Tibial artery (tissue), 4 donors: ENCODE data around the gene SORCS2.
A peak's percentile ranks its signal among the peaks of the same experiment; 100 is the strongest.

ENCODE experiments used
- DNase-seq, 2 donors: peaks; one replicate each; pipeline ENCODE4 v3.0.0-alpha.2; 2019
- H3K27ac ChIP-seq, 2 donors: fragments of 200-600 bp; sonication (generic) in 1 of 2; 1 replicate in 1 of 2; 2 replicates in 1 of 2; pipeline ENCODE4 v1.5.1; 2018 to 2019; ENCODE audit warnings: mild to moderate bottlenecking in 1 of 2
- H3K27me3 ChIP-seq, 2 donors: fragments of 200-600 bp; sonication (generic) in 1 of 2; one replicate each; pipeline versions ENCODE4 v1.5.1 to v1.6.0; 2016 to 2019
- H3K36me3 ChIP-seq, 3 donors: fragments of 200-600 bp; sonication (generic) in 2 of 3; one replicate each; pipeline ENCODE4 v1.5.1; 2016 to 2019; ENCODE audit warnings: mild to moderate bottlenecking in 2 of 3
- H3K4me1 ChIP-seq, 4 donors: fragments of 200-600 bp; sonication (generic) in 2 of 4; 1 replicate in 3 of 4; 2 replicates in 1 of 4; pipeline ENCODE4 v1.5.1; 2016 to 2019
- H3K4me3 ChIP-seq, 2 donors: fragments of 200-600 bp; sonication (generic) in 1 of 2; 1 replicate in 1 of 2; 2 replicates in 1 of 2; pipeline ENCODE4 v1.5.1; 2018 to 2019; ENCODE audit warnings: mild to moderate bottlenecking in 2 of 2
- H3K9me3 ChIP-seq, 3 donors: fragments of 200-600 bp; sonication (generic) in 1 of 3; one replicate each; pipeline ENCODE4 v1.5.1; 2016 to 2019
- intact Hi-C: fragments of 100-400 bp; cut with DNase I; formaldehyde crosslinking; loops from one replicate; pipeline ENCODE4 v1.15.0; 2023; ENCODE audit warnings: low total_unique reads
- TF ChIP-seq, protein P1 (sequence below), 2 experiments: fragments of 200-600 bp in 1 of 2; fragments of 450-650 bp in 1 of 2; IDR thresholded peaks; one replicate each; pipeline ENCODE4 v1.5.1; 2017 to 2019; ENCODE audit warnings: antibody characterized with exemption in 2 of 2, mild to moderate bottlenecking in 1 of 2, moderate library complexity in 1 of 2

Gene SORCS2

DNA sequence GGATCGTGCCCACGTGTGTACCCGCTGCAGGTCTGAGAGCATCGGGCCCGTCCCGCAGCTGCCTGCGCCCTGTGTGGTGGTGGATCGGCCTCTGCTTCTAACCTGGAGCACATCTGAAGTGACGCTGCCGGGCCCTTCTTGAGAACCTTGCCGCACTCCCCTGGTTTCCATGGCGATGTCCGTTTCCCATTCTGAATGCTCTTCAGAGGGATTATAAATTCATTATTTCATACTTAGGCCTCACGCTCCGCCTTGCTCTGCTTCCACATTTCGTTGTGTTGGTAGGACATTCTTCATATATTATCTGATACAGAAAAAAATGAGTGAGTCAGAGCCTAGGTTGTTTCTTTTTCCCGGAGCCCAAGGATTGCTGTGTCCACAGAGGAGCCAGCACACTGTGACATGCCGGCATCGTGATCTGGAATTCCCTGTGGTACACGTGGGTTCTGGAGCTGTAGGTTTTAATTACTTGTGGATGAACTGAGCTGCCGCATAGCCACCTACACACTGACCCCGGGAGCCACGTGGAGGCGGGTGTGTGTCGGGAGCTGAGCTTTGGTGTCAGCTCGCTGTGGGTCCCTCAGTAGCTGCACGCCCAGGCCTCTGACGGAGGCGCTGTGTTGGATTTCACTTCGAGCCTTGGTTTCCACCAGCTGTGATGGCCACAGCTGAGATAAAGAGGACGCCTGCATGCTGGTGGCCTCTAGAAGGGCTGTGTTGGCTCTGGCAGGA, 179.0 kb downstream of the SORCS2 start:
- no peaks in the 10 kb centered on the region for H3K36me3 ChIP-seq
- no peaks in the 10 kb centered on the region for H3K9me3 ChIP-seq
- H3K27me3 ChIP-seq, result peaks cover 0 to 41% of the 10 kb centered on the region in 2 donors
- TF ChIP-seq, protein P1, sequence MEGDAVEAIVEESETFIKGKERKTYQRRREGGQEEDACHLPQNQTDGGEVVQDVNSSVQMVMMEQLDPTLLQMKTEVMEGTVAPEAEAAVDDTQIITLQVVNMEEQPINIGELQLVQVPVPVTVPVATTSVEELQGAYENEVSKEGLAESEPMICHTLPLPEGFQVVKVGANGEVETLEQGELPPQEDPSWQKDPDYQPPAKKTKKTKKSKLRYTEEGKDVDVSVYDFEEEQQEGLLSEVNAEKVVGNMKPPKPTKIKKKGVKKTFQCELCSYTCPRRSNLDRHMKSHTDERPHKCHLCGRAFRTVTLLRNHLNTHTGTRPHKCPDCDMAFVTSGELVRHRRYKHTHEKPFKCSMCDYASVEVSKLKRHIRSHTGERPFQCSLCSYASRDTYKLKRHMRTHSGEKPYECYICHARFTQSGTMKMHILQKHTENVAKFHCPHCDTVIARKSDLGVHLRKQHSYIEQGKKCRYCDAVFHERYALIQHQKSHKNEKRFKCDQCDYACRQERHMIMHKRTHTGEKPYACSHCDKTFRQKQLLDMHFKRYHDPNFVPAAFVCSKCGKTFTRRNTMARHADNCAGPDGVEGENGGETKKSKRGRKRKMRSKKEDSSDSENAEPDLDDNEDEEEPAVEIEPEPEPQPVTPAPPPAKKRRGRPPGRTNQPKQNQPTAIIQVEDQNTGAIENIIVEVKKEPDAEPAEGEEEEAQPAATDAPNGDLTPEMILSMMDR (IDR thresholded peaks at IDR 0.05), result no peak
- intact Hi-C loops, result no loop called here
- peaks cover 0 to 15% (median 12%) of the 10 kb centered on the region in 4 donors for H3K4me1 ChIP-seq
- no peak overlapping the region for H3K27ac ChIP-seq
- no peak overlapping the region for H3K4me3 ChIP-seq
- DNase-seq, result no peak

- H3K36me3 ChIP-seq, result no peaks in the 10 kb centered on the region
- H3K4me3 ChIP-seq, result no peak overlapping the region
- no peaks in the 10 kb centered on the region for H3K9me3 ChIP-seq
- H3K27me3 ChIP-seq, result peaks cover 0 to 28% of the 10 kb centered on the region in 2 donors
- intact Hi-C loops, result no loop called here
- DNase-seq, result no peak
- TF ChIP-seq, protein P1 (IDR thresholded peaks at IDR 0.05), result no peak
- peaks cover 0 to 11% (median 10%) of the 10 kb centered on the region in 4 donors for H3K4me1 ChIP-seq
- no peak overlapping the region for H3K27ac ChIP-seq
Observed at GRCh38 chr4:7372673-7373072, 180.3 kb downstream of the SORCS2 start.

GRCh38 chr4:7374571-7374970, 182.2 kb downstream of the SORCS2 start:
- no peaks in the 10 kb centered on the region for H3K36me3 ChIP-seq
- H3K27ac ChIP-seq, result no peak overlapping the region
- DNase-seq, result no peak
- H3K9me3 ChIP-seq, result no peaks in the 10 kb centered on the region
- TF ChIP-seq, protein P1 (IDR thresholded peaks at IDR 0.05), result no peak
- peaks cover 0 to 4% (median 0%) of the 10 kb centered on the region in 4 donors for H3K4me1 ChIP-seq
- intact Hi-C loops, result no loop called here
- H3K4me3 ChIP-seq, result no peak overlapping the region
- H3K27me3 ChIP-seq, result peaks cover 0 to 15% of the 10 kb centered on the region in 2 donors

- Histone ChIP-seq H3K27ac (no peak overlapping the region), H3K36me3 (no peaks in the 10 kb centered on the region), H3K27me3 (peaks cover 0 to 8% of the 10 kb centered on the region in 2 donors), H3K4me1 (peaks cover 0 to 4% (median 0%) of the 10 kb centered on the region in 4 donors), H3K9me3 (no peaks in the 10 kb centered on the region), H3K4me3 (no peak overlapping the region)
- intact Hi-C loops, result no loop called here
- TF ChIP-seq, protein P1 (IDR thresholded peaks at IDR 0.05), result no peak
- peak in 1 of 2 donors; percentile 35 for DNase-seq
Observed at GRCh38 chr4:7375427-7375826, 183.1 kb downstream of the SORCS2 start.

DNA sequence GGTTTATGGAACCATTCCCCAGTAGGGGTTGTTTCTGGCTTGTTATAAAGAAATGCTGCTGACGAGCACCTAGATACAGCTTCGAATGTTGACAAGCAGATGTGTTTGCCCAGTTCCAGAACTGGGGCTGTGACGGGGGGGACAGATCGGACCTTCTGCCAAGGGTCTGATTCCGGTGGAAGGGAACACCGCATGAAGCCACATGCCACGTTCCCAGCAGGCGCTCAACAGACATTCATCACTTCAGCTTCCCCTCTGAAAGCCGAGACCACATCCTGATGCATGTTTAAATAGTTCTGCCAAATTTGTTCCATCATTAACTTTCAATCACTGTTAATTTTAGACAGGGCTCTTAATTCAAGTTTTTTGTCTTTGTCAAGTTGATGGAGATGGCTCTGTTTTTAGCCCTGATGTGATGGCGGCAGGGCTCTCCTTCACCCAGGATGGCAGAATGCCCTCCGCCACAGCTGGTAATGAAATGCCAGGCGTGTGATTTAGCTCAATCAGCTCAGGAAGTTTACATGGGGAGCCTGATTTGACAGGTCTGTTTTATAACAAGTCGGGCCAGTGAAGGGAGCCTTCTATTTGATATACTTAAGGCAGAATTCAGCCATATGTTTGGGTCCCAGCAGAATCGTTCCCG, 185.0 kb downstream of the SORCS2 start:
- no peak overlapping the region for H3K27ac ChIP-seq

More for the DNA sequence above, 185.0 kb downstream of the SORCS2 start:
- intact Hi-C loops, result no loop called here
- no peak for DNase-seq
- no peaks in the 10 kb centered on the region for H3K36me3 ChIP-seq
- TF ChIP-seq, protein P1 (IDR thresholded peaks at IDR 0.05), result no peak
- no peaks in the 10 kb centered on the region for H3K9me3 ChIP-seq
- H3K4me1 ChIP-seq, result peaks cover 0 to 4% (median 0%) of the 10 kb centered on the region in 4 donors
- peaks cover 0 to 4% of the 10 kb centered on the region in 2 donors for H3K27me3 ChIP-seq
- no peak overlapping the region for H3K4me3 ChIP-seq
